ENCODE data around the gene BPIFB3. TPM values are rescaled to one million over a fixed set of nuclear protein-coding genes. Genes with fewer than 3 reads are reported as not detected.

Gene BPIFB3
- not detected for total RNA-seq
- long read RNA-seq: 0 reads

- no peak for DNase-seq (ENCODE audit: low spot score)
- intact Hi-C loops (cut with DNase I): no loop called here
These were observed at the start of gene BPIFB3 for GRCh38 chr20:33053291-33054106. Gene BPIFB3 (plus strand): TSS chr20:33053903. CDS start chr20:33055436, 1,533 bp downstream.

- DNase-seq (ENCODE audit: low spot score): no peak
- intact Hi-C loops (cut with DNase I): loop anchor here (10.0 kb wide), 1 partner anchor 99 kb away; no protein-coding TSS in a partner anchor
These were observed 49.5 kb upstream of the BPIFB3 start, which contains the start of gene SUN5 for GRCh38 chr20:33004141-33004751. Gene SUN5 (minus strand): TSS chr20:33004433. CDS start chr20:33004340, 93 bp downstream.

GRCh38 chr20:33005132-33005566 is 48.6 kb upstream of the BPIFB3 start:
- intact Hi-C loops (cut with DNase I): loop anchor here (10.0 kb wide), 1 partner anchor 100 kb away; no protein-coding TSS in a partner anchor
- no peak for DNase-seq (ENCODE audit: low spot score)

GRCh38 chr20:33005908-33006775 is 47.6 kb upstream of the BPIFB3 start:
- intact Hi-C loops (cut with DNase I): loop anchor here (10.0 kb wide), 1 partner anchor 101 kb away; no protein-coding TSS in a partner anchor
- DNase-seq (ENCODE audit: low spot score): no peak

GRCh38 chr20:33006776-33007375 is 46.8 kb upstream of the BPIFB3 start:
- intact Hi-C loops (cut with DNase I): loop anchor here (10.0 kb wide), 1 partner anchor 102 kb away; no protein-coding TSS in a partner anchor
- no peak for DNase-seq (ENCODE audit: low spot score)

GRCh38 chr20:33007376-33008335 is 46.0 kb upstream of the BPIFB3 start, which contains the start of gene BPIFB2:
Gene BPIFB2 (plus strand): TSS chr20:33007704. CDS start chr20:33008575, 871 bp downstream.
- DNase-seq (ENCODE audit: low spot score): no peak
- intact Hi-C loops (cut with DNase I): loop anchor here (10.0 kb wide), 1 partner anchor 103 kb away; no protein-coding TSS in a partner anchor

GRCh38 chr20:33008336-33009213 is 45.1 kb upstream of the BPIFB3 start:
- intact Hi-C loops (cut with DNase I): loop anchor here (10.0 kb wide), 1 partner anchor 104 kb away; no protein-coding TSS in a partner anchor
- DNase-seq (ENCODE audit: low spot score): no peak

GRCh38 chr20:33009214-33010132 is 44.2 kb upstream of the BPIFB3 start:
- DNase-seq (ENCODE audit: low spot score): no peak
- intact Hi-C loops (cut with DNase I): loop anchor here (10.0 kb wide), 1 partner anchor 105 kb away; no protein-coding TSS in a partner anchor

GRCh38 chr20:33010133-33010504 is 43.6 kb upstream of the BPIFB3 start:
- DNase-seq (ENCODE audit: low spot score): no peak
- intact Hi-C loops (cut with DNase I): no loop called here

- no peak for DNase-seq (ENCODE audit: low spot score)
- intact Hi-C loops (cut with DNase I): no loop called here
These were observed 42.8 kb upstream of the BPIFB3 start for GRCh38 chr20:33010674-33011449.

- intact Hi-C loops (cut with DNase I): no loop called here
- DNase-seq (ENCODE audit: low spot score): no peak
These were observed 41.1 kb upstream of the BPIFB3 start for GRCh38 chr20:33012327-33013189.

GRCh38 chr20:33013701-33014326 is 39.9 kb upstream of the BPIFB3 start:
- no peak for DNase-seq (ENCODE audit: low spot score)
- intact Hi-C loops (cut with DNase I): no loop called here

- intact Hi-C loops (cut with DNase I): no loop called here
These were observed 39.2 kb upstream of the BPIFB3 start for GRCh38 chr20:33014336-33015113.

More at GRCh38 chr20:33014336-33015113, 39.2 kb upstream of the BPIFB3 start:
- DNase-seq (ENCODE audit: low spot score): no peak

All from cardiac septum (tissue), 1 donor.